HEK293T (cell line): Measurements from ENCODE around the gene PLCD3.

Experiments
- CTCF ChIA-PET: fragments of 350-600 bp; formaldehyde crosslinking; extraction: SDS; loops from one replicate; lab custom pipeline; 2021; ENCODE audit warnings: antibody characterized with exemption, inconsistent platforms; lab: Yijun Ruan, JAX
- POLR2A ChIA-PET: fragments of 350-600 bp; formaldehyde crosslinking; extraction: SDS; loops from one replicate; lab custom pipeline; 2020; ENCODE audit warnings: antibody characterized with exemption, inconsistent platforms; lab: Yijun Ruan, JAX
- DNase-seq: peaks from one replicate; pipeline ENCODE4 v3.0.0; 2012; ENCODE audit warnings: mixed read lengths; ENCODE audit errors: extremely low spot score
- ARNT ChIP-seq: fragments of 450-650 bp; IDR thresholded peaks from 2 replicates; pipeline ENCODE4 v1.6.1; 2017; ENCODE audit warnings: mild to moderate bottlenecking
- BHLHE40 ChIP-seq: fragments of 450-650 bp; IDR thresholded peaks from 2 replicates; pipeline ENCODE4 v1.6.1; 2016; ENCODE audit warnings: mild to moderate bottlenecking, moderate library complexity, borderline replicate concordance
- CTBP1 ChIP-seq: fragments of 450-650 bp; IDR thresholded peaks from 2 replicates; pipeline ENCODE4 v1.6.1; 2016; ENCODE audit warnings: borderline replicate concordance
- ELF4 ChIP-seq: fragments of 450-650 bp; IDR thresholded peaks from 2 replicates; pipeline ENCODE4 v1.6.1; 2017; ENCODE audit warnings: antibody characterized with exemption
- FOXA1 ChIP-seq: fragments of 450-650 bp; IDR thresholded peaks from 2 replicates; pipeline ENCODE4 v1.6.1; 2016; ENCODE audit warnings: mild to moderate bottlenecking
- FOXK2 ChIP-seq: fragments of 450-650 bp; IDR thresholded peaks from 2 replicates; pipeline ENCODE4 v1.6.1; 2016; ENCODE audit warnings: mild to moderate bottlenecking
- FOXM1 ChIP-seq: fragments of 450-650 bp; IDR thresholded peaks from 2 replicates; pipeline ENCODE4 v1.6.1; 2017; ENCODE audit warnings: mild to moderate bottlenecking, borderline replicate concordance
- HDGF ChIP-seq: fragments of 450-650 bp; IDR thresholded peaks from 2 replicates; pipeline ENCODE4 v1.6.1; 2017; ENCODE audit warnings: antibody characterized with exemption, borderline replicate concordance
- L3MBTL2 ChIP-seq: fragments of 450-650 bp; conservative IDR thresholded peaks from 2 replicates; pipeline ENCODE4 v1.6.1; 2016; ENCODE audit warnings: mild to moderate bottlenecking
- LEF1 ChIP-seq: fragments of 450-650 bp; IDR thresholded peaks from 2 replicates; pipeline ENCODE4 v1.6.1; 2017; ENCODE audit warnings: mild to moderate bottlenecking, borderline replicate concordance
- NFRKB ChIP-seq: fragments of 450-650 bp; IDR thresholded peaks from 2 replicates; pipeline ENCODE4 v1.6.1; 2016; ENCODE audit warnings: mild to moderate bottlenecking, moderate library complexity
- SP1 ChIP-seq: fragments of 450-650 bp; IDR thresholded peaks from 2 replicates; pipeline ENCODE4 v1.6.1; 2017
- SUZ12 ChIP-seq: fragments of 450-650 bp; IDR thresholded peaks from 2 replicates; pipeline ENCODE4 v1.6.1; 2016; ENCODE audit warnings: mild to moderate bottlenecking
- TARDBP ChIP-seq: fragments of 450-650 bp; IDR thresholded peaks from 2 replicates; pipeline ENCODE4 v1.6.1; 2016
- ZNF384 ChIP-seq: fragments of 450-650 bp; IDR thresholded peaks from 2 replicates; pipeline ENCODE4 v1.6.1; 2016
- TF ChIP-seq, protein P1 (sequence below): fragments of 450-650 bp; IDR thresholded peaks from 2 replicates; pipeline ENCODE4 v1.6.1; 2016

Gene PLCD3, protein sequence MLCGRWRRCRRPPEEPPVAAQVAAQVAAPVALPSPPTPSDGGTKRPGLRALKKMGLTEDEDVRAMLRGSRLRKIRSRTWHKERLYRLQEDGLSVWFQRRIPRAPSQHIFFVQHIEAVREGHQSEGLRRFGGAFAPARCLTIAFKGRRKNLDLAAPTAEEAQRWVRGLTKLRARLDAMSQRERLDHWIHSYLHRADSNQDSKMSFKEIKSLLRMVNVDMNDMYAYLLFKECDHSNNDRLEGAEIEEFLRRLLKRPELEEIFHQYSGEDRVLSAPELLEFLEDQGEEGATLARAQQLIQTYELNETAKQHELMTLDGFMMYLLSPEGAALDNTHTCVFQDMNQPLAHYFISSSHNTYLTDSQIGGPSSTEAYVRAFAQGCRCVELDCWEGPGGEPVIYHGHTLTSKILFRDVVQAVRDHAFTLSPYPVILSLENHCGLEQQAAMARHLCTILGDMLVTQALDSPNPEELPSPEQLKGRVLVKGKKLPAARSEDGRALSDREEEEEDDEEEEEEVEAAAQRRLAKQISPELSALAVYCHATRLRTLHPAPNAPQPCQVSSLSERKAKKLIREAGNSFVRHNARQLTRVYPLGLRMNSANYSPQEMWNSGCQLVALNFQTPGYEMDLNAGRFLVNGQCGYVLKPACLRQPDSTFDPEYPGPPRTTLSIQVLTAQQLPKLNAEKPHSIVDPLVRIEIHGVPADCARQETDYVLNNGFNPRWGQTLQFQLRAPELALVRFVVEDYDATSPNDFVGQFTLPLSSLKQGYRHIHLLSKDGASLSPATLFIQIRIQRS

DNA sequence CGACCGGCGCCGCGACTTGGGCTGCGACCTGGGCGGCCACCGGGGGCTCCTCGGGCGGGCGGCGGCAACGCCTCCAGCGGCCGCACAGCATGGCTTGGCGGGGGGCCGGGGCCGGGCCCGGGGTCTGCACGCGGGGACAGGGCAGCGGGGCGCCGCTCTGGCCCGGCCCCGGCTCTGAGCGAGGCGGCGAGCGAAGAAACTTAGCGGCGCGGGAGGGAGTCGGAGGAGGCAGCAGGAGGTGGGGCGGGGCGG is at the start of gene PLCD3:
Gene PLCD3, minus strand, starts transcription at position 196 of the 252 bp plus-strand sequence. Its CDS starts 105 bp downstream, at position 91.
- TF ChIP-seq CTBP1 (no peak), ARNT (peak; percentile 35; the same call in 1 of the 2 replicates)
- CTCF ChIA-PET = interaction anchor here (1.4 to 1.6 kb wide), 2 partner anchors 24 to 27 kb away, joined by 3 read pairs; no protein-coding TSS in a partner anchor
- no peak for DNase-seq
- POLR2A ChIA-PET = interaction anchor here (1.0 kb wide), 2 partner anchors 15 to 17 kb away, joined by 4 to 6 read pairs; partner anchors contain the start of gene HEXIM1

DNA sequence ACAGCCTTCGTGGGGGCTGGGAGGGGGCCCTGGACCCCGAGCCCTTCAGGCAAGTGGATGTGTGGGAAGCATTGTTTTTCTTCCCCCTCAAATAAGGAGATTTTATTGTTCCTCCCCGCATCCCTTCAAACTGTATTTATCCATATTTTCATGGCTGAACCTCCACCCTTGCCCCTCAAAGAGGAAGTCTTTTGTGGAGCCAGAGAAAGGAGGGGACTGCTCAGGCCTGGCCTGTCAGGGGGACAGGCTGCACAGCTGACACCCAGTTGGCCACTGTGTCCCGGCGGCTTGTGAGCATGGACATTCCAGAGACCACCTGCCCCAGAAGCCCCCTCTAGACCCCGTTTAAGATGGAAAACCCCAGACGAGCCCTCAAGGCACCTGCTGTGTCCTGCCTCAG is 45.2 kb upstream of the PLCD3 start:
- POLR2A ChIA-PET = interaction anchor here (1.2 to 2.7 kb wide), 3 partner anchors 16 to 29 kb away, joined by 11 to 22 read pairs (median 16); partner anchors contain the start of genes HEXIM1 and HEXIM2
- TF ChIP-seq NFRKB (no peak), ELF4 (no peak), ARNT (no peak), HDGF (no peak), CTBP1 (no peak), L3MBTL2 (no peak), FOXM1 (no peak), SUZ12 (no peak)
- no peak for DNase-seq
- CTCF ChIA-PET = interaction anchor here (3.8 kb wide), 1 partner anchor 42 kb away, joined by 23 read pairs; the partner anchor contains the start of gene ACBD4

DNA sequence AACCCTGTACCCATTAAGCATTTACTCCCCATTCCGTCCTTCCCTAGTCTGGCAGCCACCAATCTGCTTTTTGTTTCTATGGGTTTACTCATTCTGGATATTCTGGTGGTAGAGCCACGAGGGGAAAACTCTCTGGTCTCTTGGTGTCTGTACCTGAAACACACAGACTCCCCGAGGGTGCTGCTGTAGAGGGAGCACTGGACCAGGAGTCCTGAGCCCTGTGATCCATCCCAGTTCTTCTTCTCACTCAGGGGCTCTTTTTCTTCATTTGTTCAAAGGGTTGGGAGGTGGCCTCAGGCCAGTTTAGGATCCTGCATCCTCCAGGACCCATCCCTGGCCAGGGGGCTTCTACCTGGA is 43.4 kb upstream of the PLCD3 start:
- no peak for DNase-seq
- no peak for TF ChIP-seq SP1
- no peak for TF ChIP-seq TARDBP
- TF ChIP-seq ELF4 = no peak
- no peak for TF ChIP-seq BHLHE40
- TF ChIP-seq NFRKB = no peak
- TF ChIP-seq ARNT = no peak
- no peak for TF ChIP-seq FOXM1
- no peak for TF ChIP-seq SUZ12
- TF ChIP-seq, protein P1, sequence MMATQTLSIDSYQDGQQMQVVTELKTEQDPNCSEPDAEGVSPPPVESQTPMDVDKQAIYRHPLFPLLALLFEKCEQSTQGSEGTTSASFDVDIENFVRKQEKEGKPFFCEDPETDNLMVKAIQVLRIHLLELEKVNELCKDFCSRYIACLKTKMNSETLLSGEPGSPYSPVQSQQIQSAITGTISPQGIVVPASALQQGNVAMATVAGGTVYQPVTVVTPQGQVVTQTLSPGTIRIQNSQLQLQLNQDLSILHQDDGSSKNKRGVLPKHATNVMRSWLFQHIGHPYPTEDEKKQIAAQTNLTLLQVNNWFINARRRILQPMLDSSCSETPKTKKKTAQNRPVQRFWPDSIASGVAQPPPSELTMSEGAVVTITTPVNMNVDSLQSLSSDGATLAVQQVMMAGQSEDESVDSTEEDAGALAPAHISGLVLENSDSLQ = no peak
- no peak for TF ChIP-seq L3MBTL2
- TF ChIP-seq LEF1 = no peak
- no peak for TF ChIP-seq HDGF
- no peak for TF ChIP-seq FOXA1
- ChIA-PET POLR2A (interaction anchor here (1.3 to 2.7 kb wide), 4 partner anchors 8 to 27 kb away, joined by 3 to 22 read pairs (median 10); partner anchors contain the start of genes HEXIM1 and HEXIM2), CTCF (interaction anchor here (0.6 to 3.8 kb wide), 4 partner anchors 22 to 41 kb away, joined by 5 to 23 read pairs (median 12); partner anchors contain the start of genes ACBD4 and HEXIM1)

DNA sequence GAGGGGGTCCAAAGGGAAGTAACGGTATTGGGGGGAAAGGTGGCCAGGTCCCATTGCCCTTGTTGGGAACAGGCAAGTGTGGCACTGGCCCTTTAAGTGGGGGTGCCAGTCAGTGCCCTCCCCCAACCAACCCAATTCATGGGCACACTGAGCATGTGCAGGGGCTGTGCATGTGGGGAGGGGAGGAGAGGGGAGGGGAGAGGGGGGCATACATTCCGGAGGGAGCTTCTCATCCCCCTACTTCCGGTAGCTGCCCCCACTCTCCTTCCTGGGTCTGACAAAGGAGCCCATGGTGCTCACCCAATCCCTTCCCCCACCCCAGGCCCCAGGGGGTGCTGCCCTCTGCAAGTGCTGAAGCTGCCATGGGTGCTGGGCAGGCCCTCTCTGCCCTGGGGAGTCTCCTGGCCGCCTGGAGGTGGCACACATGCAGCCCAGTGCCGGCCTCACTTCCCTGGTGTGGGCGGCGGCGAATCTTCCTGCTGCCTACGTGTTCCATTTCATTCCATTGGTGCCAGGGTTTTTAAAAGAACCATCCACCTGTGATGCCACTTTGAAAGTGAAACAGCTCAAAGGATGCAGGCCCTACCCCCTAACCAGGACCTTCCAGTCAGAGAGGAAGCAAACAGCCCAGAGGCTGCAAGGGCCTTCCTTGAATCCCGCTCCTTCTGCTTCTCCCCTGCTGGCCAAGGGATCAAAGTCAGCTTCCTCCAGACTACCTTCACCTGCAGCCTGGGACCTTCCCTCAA is 40.4 kb upstream of the PLCD3 start:
- DNase-seq = no peak
- ChIA-PET CTCF (interaction anchor here (0.6 to 1.8 kb wide), 9 partner anchors 12 to 255 kb away, joined by 3 to 14 read pairs (median 4); partner anchors contain the start of gene ACBD4), POLR2A (interaction anchor here (0.7 to 5.8 kb wide), 4 partner anchors 11 to 23 kb away, joined by 3 to 85 read pairs (median 35); partner anchors contain the start of genes HEXIM1 and HEXIM2)
- TF ChIP-seq ZNF384 (no peak), BHLHE40 (no peak), ARNT (no peak), NFRKB (no peak), ELF4 (no peak), LEF1 (no peak), FOXM1 (no peak), CTBP1 (no peak), FOXK2 (no peak)
- TF ChIP-seq, protein P1 = no peak

DNA sequence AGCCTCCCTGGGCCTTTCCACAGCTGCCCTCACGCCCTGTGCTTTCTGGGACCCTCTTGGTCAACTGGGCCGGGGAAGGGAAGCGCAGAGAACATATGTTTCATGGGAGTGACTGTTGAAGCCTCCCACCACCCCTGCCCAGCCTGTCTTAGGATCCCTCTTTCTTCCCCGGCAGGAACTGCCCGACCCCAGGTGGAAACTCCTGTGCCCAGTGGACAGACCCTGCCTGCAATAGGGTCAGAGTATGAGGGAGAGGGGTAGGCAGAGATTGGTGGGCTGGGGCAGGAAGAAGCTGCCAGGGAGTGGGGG is 39.9 kb upstream of the PLCD3 start:
- ChIA-PET CTCF (interaction anchor here (0.6 to 1.8 kb wide), 5 partner anchors 12 to 256 kb away, joined by 3 to 14 read pairs (median 3); partner anchors contain the start of gene ACBD4), POLR2A (interaction anchor here (1.0 to 5.8 kb wide), 3 partner anchors 11 to 23 kb away, joined by 5 to 85 read pairs (median 65); partner anchors contain the start of genes HEXIM1 and HEXIM2)
- no peak for DNase-seq
- TF ChIP-seq HDGF (no peak), ARNT (no peak), CTBP1 (no peak), TARDBP (no peak), NFRKB (no peak), BHLHE40 (no peak)
